ENCODE results near the gene PVRIG. TPM values are rescaled to one million over a fixed set of nuclear protein-coding genes. Genes with fewer than 3 reads are reported as not detected.

The PVRIG gene
- total and polyA plus RNA-seq, 9 of the 15 experiments (the other 6 are each of a cell fraction or from before 2014, with no cell fraction given), result 0.16 to 0.64 TPM; not detected in 7

- TF ChIP-seq EGR1 (conservative IDR thresholded peaks at IDR 0.05) (no peak), TEAD1 (CRISPR knock-in tag; IDR thresholded peaks at IDR 0.05) (peak in 1 of 2 experiments; percentile 57; a peak in 1 of 4 replicates), ZNF592 (IDR thresholded peaks at IDR 0.05) (peak; percentile 75), TEAD2 (tag; IDR thresholded peaks at IDR 0.05) (no peak), ARID1B (IDR thresholded peaks at IDR 0.05) (peak; percentile 26), ZNF174 (CRISPR knock-in tag; IDR thresholded peaks at IDR 0.05) (no peak), POLR2H (tag; IDR thresholded peaks at IDR 0.05; ENCODE audit: low read depth) (peak; percentile 51), ZNF431 (CRISPR knock-in tag; IDR thresholded peaks at IDR 0.05) (no peak), GTF2E2 (tag; IDR thresholded peaks at IDR 0.05) (0 out of 2 replicates have a peak, but pooled peaks have one; percentile 18), DDX20 (tag; IDR thresholded peaks at IDR 0.05; ENCODE audit: low read depth) (no peak), SMARCA4 (IDR thresholded peaks at IDR 0.05) (peak; percentile 51; the same call in 1 of the 2 replicates), ATF3 (IDR thresholded peaks at IDR 0.05) (peak; percentile 91), ATF3 (CRISPR knock-in tag; conservative IDR thresholded peaks at IDR 0.05) (no peak), NCOA1 (IDR thresholded peaks at IDR 0.05; ENCODE audit: low read depth) (0 out of 2 replicates have a peak, but pooled peaks have one; percentile 13), RBM15 (IDR thresholded peaks at IDR 0.05; ENCODE audit: insufficient read depth, low read length) (no peak), ZNF512 (tag; IDR thresholded peaks at IDR 0.05) (peak; percentile 79), ETV5 (CRISPR knock-in tag; IDR thresholded peaks at IDR 0.05; ENCODE audit: low read depth) (no peak), NR1H2 (CRISPR knock-in tag; IDR thresholded peaks at IDR 0.05) (no peak), GABPA (tag; conservative IDR thresholded peaks at IDR 0.05; ENCODE audit: low read depth) (no peak), HDAC3 (IDR thresholded peaks at IDR 0.05; ENCODE audit: borderline replicate concordance, partially characterized antibody) (no peak)
Measured at GRCh38 chr7:100190048-100190711, 29.6 kb upstream of the PVRIG start (continued).

Data from K562 (cell line).